GM12875 (cell line): ENCODE results near the gene PLCB3.

Experiments used
- H3K4me3 ChIP-seq: one replicate; pipeline ENCODE4 v1.5.1; 2011; ENCODE audit warnings: low read depth, low read length, control low read depth
- CTCF ChIP-seq: IDR thresholded peaks from 2 replicates; pipeline ENCODE4 v1.5.1; 2011; ENCODE audit warnings: low read depth, mild to moderate bottlenecking, control low read depth, inconsistent platforms, low read length, moderate library complexity, borderline replicate concordance; ENCODE audit not compliant: insufficient read depth

Gene PLCB3

GRCh38 chr11:64278576-64279190 is 27.4 kb downstream of the PLCB3 start:
- no peak overlapping the region for H3K4me3 ChIP-seq
- TF ChIP-seq CTCF, result no peak

GRCh38 chr11:64281957-64282770 is 30.8 kb downstream of the PLCB3 start:
- H3K4me3 ChIP-seq, result no peak overlapping the region
- no peak for TF ChIP-seq CTCF

DNA sequence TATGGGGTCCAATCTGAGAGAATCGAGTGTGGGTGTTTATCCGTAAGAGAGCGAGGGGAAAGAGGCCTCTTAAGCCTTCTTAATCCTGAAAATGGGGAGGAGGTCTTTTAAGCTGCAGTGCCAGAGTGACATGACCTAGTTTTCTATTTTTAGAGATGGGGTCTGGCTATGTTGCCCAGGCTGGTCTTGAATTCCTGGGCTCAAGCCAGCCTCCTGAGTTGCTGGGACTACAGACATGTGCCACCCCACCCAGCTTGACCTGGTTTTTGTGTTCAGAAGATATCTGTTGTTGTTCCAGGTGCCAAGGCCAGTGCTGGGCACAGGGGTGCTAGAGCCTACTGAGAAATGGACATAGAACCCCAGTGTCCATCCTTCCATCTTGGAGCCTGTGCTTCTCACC is 31.8 kb downstream of the PLCB3 start:
- TF ChIP-seq CTCF, result no peak
- no peak overlapping the region for H3K4me3 ChIP-seq

DNA sequence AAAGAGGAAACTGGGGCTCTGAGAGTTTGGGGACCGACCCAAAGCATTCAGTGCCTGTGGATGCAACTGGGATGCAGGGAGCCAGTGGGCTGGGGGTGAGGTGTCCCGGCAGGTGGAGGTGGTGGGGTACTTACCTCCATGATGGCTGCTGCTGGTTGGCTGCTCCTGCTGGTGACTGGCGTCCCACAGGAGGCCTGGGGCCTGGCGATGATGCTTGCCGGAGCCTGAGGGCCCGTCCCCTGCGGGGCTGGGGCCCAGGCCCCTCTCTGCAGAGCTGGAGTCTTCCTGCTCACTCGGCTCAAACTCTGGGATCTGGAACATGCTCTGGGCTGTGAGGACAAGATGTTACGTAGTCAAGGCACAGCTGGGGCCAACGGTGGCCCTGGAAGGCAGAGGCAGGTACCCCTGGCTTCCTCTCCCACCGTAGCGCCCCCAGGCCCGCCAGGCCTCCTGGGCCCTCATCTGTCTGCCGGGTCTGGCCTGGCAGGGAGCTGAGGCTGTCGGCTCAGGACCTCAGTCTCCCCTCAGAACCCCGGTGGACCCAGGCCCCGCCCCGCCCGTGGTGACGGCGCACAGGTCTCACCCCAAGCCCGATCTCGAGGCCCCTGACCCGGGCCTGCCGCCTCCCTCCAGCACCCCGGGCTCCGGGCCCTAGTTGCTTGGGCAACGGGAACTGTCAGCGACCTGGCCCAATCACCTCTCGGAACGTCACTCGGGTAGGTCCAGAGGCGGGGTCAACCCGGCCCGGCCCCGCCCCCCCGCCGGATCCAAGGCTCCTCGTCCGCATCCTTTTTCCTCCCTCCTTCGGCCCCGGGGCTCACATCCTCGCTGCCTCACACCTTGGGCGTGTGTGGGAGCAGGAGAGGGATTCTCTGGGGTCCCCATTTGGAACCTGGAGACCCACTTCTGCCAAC is 33.0 kb downstream of the PLCB3 start, which contains the start of gene BAD:
TSS of gene BAD (minus strand) at position 618 of the 914 bp plus-strand sequence. CDS start at position 321, 297 bp downstream.
- no peak for TF ChIP-seq CTCF
- peak within 1 kb of the TSS; percentile 79 for H3K4me3 ChIP-seq

- peak within 1 kb of the TSS; percentile 79 for H3K4me3 ChIP-seq
- TF ChIP-seq CTCF, result no peak
Observed at GRCh38 chr11:64284962-64285884, 33.9 kb downstream of the PLCB3 start, which contains the start of gene GPR137. Gene GPR137, plus strand, starts transcription at chr11:64285848. Its CDS starts 677 bp downstream, at chr11:64286525.
